GM12878 (cell line): Measurements from ENCODE around the gene KCNC1. TPM values are rescaled to one million over a fixed set of nuclear protein-coding genes. Genes with fewer than 3 reads are reported as not detected.

Experiments used
- ATAC-seq: fragments of 200-7000 bp; cut with Tn5 transposase; 3 replicates; pipeline ENCODE4 v1.9.1; 2020; ENCODE audit warnings: mild to moderate bottlenecking, moderate library complexity
- BruUV-seq: library from RNA; stranded (reverse); fragments of 400-500 nt; replicated peaks from 2 replicates; lab custom pipeline; 2021; lab: Mats Ljungman, UMichigan
- CTCF ChIA-PET: fragments of 300-600 bp; sonication (Branson Sonifier 250); formaldehyde crosslinking; extraction: SDS; loops from one replicate; lab custom pipeline; 2021; ENCODE audit warnings: inconsistent platforms; lab: Yijun Ruan, JAX
- POLR2A ChIA-PET: fragments of 350-600 bp; formaldehyde crosslinking; extraction: SDS; loops from one replicate; lab custom pipeline; 2021; ENCODE audit warnings: inconsistent platforms; lab: Charles Lee
- RAD21 ChIA-PET: fragments of 300-600 bp; sonication (Branson Sonifier 250); formaldehyde crosslinking; loops from one replicate; lab custom pipeline; 2023; ENCODE audit warnings: antibody characterized with exemption; ENCODE audit not compliant: unreplicated experiment; lab: Charles Lee
- SMC1A ChIA-PET: fragments of 300-600 bp; sonication (Branson Sonifier 250); formaldehyde crosslinking; loops from one replicate; lab custom pipeline; 2023; ENCODE audit not compliant: unreplicated experiment, uncharacterized antibody; lab: Charles Lee
- DNase-seq: peaks from one replicate; pipeline ENCODE4 v3.0.0-alpha.2; 2011; ENCODE audit warnings: low read depth, low spot score
- FAIRE-seq: peaks from 3 replicates; lab custom pipeline; 2011; peaks lifted over from hg19 to GRCh38; lab: Jason Lieb, UNC
- H2AFZ ChIP-seq: 2 replicates; pipeline ENCODE4 v1.6.0; 2011; ENCODE audit warnings: low read depth, low read length, control low read depth; ENCODE audit not compliant: control insufficient read depth
- H3K27ac ChIP-seq: 2 replicates; pipeline ENCODE4 v1.5.1; 2011; ENCODE audit warnings: control low read depth; ENCODE audit not compliant: control insufficient read depth, insufficient read depth
- H3K27me3 ChIP-seq, 2 experiments: replicated peaks in 1 of 2; 2 replicates each; pipeline versions ENCODE4 v1.6.0 to v1.6.1; 2011; ENCODE audit warnings: low read length in 1 of 2; ENCODE audit not compliant: control insufficient read depth in 2 of 2, insufficient read depth in 2 of 2
- H3K36me3 ChIP-seq, 2 experiments: 2 replicates each; pipeline ENCODE4 v1.5.1; 2011; ENCODE audit warnings: low read length in 1 of 2; ENCODE audit not compliant: control insufficient read depth in 2 of 2, insufficient read depth in 2 of 2
- H3K4me1 ChIP-seq: 2 replicates; pipeline ENCODE4 v1.6.1; 2011; ENCODE audit warnings: mild to moderate bottlenecking, low read length, moderate library complexity, mixed read lengths; ENCODE audit not compliant: control insufficient read depth, insufficient read depth
- H3K4me2 ChIP-seq: 2 replicates; pipeline ENCODE4 v1.6.0; 2011; ENCODE audit warnings: control low read depth; ENCODE audit not compliant: control insufficient read depth, insufficient read depth
- H3K4me3 ChIP-seq: fragments of 200-600 bp; sonication (generic); 2 replicates; pipeline ENCODE4 v1.5.1; 2016
- H3K79me2 ChIP-seq: 2 replicates; pipeline ENCODE4 v1.6.0; 2011; ENCODE audit warnings: low read length; ENCODE audit not compliant: control insufficient read depth, insufficient read depth
- H3K9ac ChIP-seq: 2 replicates; pipeline ENCODE4 v1.8.0; 2011; ENCODE audit warnings: low read length, control low read depth, mixed read lengths; ENCODE audit not compliant: control insufficient read depth, insufficient read depth
- H3K9me3 ChIP-seq: replicated peaks from 3 replicates; pipeline ENCODE4 v1.5.1; 2011; ENCODE audit warnings: mild to moderate bottlenecking, low read length; ENCODE audit not compliant: control insufficient read depth, insufficient read depth
- H4K20me1 ChIP-seq: 2 replicates; pipeline ENCODE4 v1.6.0; 2011; ENCODE audit not compliant: control insufficient read depth, insufficient read depth
- BCL11A ChIP-seq: IDR thresholded peaks from 2 replicates; pipeline ENCODE4 v1.6.1; 2011; ENCODE audit warnings: low read depth, low read length
- CBFB ChIP-seq: IDR thresholded peaks from 2 replicates; pipeline ENCODE4 v1.6.1; 2016; ENCODE audit warnings: antibody characterized with exemption, low read depth
- ETV6 ChIP-seq, 2 experiments: fragments of 450-650 bp in 1 of 2; IDR thresholded peaks in 1 of 2; conservative IDR thresholded peaks in 1 of 2; 2 replicates each; pipeline ENCODE4 v1.6.1; 2014; ENCODE audit warnings: antibody characterized with exemption in 1 of 2, borderline replicate concordance in 1 of 2, low read depth in 1 of 2, mild to moderate bottlenecking in 1 of 2, moderate library complexity in 1 of 2
- MYC ChIP-seq: IDR thresholded peaks from 2 replicates; pipeline ENCODE4 v1.6.1; 2011; ENCODE audit warnings: mild to moderate bottlenecking, low read length, moderate library complexity, inconsistent platforms; ENCODE audit not compliant: insufficient read depth, insufficient replicate concordance, insufficient read length, severe bottlenecking
- NFXL1 ChIP-seq: fragments of 450-650 bp; IDR thresholded peaks from 2 replicates; pipeline ENCODE4 v1.6.1; 2017; ENCODE audit warnings: antibody characterized with exemption, mild to moderate bottlenecking, borderline replicate concordance
- NR2F1 ChIP-seq: fragments of 450-650 bp; conservative IDR thresholded peaks from 2 replicates; pipeline ENCODE4 v1.6.1; 2017; ENCODE audit warnings: mild to moderate bottlenecking
- POU2F2 ChIP-seq: IDR thresholded peaks from 3 replicates; pipeline ENCODE4 v1.6.1; 2011; ENCODE audit warnings: low read depth, mild to moderate bottlenecking, low read length, borderline replicate concordance
- RFX5 ChIP-seq: IDR thresholded peaks from 2 replicates; pipeline ENCODE4 v1.6.1; 2011; ENCODE audit warnings: low read depth, low read length, improper control_type of control experiment
- SIX5 ChIP-seq: IDR thresholded peaks from 2 replicates; pipeline ENCODE4 v1.6.1; 2011; ENCODE audit warnings: mild to moderate bottlenecking, low read depth, low read length, moderate library complexity; ENCODE audit not compliant: severe bottlenecking
- ZBTB33 ChIP-seq: fragments of 450-650 bp; IDR thresholded peaks from 2 replicates; pipeline ENCODE4 v1.6.1; 2017; ENCODE audit warnings: mild to moderate bottlenecking
- WGBS: methylation state at CpG from one replicate; pipeline ENCODE4 v1.1.6; 2016; ENCODE audit warnings: low lambda C conversion rate; ENCODE audit not compliant: insufficient replicate concordance, insufficient coverage; ENCODE audit errors: missing lambda C conversion rate; 5-methylcytosine and 5-hydroxymethylcytosine counted together
- in situ Hi-C: fragments of 300-500 bp; cut with MboI; formaldehyde crosslinking; loops from 9 replicates; pipeline ENCODE4 v1.14.3; 2018; ENCODE audit warnings: mixed read lengths
- intact Hi-C: fragments of 100-400 bp; cut with micrococcal nuclease; formaldehyde crosslinking; loops from one replicate; pipeline ENCODE4 v1.14.2; 2022; ENCODE audit not compliant: unreplicated experiment
- polyA plus RNA-seq, 11 experiments: library from polyadenylated mRNA; depleted of rRNA in 4 of 11; unstranded in 6 of 11; stranded (reverse) in 5 of 11; fragments of >200 nt; fragmentation: Nextera tagmentation in 4 of 11; fragmentation: Illumina TruSeq in 1 of 11; extraction: Ambion mirVana in 4 of 11; extraction: Trizol in 1 of 11; gene quantifications; 1 replicate in 1 of 11; 2 replicates in 10 of 11; pipeline versions ENCODE4 v1.2.1 to v1.2.3, GENCODE V29; 2011 to 2016; ENCODE audit warnings: inconsistent platforms in 2 of 11, missing spikeins in 2 of 11, low read depth in 1 of 11
- total RNA-seq, 4 experiments: library from RNA; depleted of rRNA in 3 of 4; stranded (reverse); fragments of >200 nt in 3 of 4; fragmentation: Illumina TruSeq in 1 of 4; extraction: Trizol in 1 of 4; gene quantifications; 2 replicates each; pipeline versions ENCODE4 v1.2.1 to v1.2.3, GENCODE V29; 2013 to 2021

Gene KCNC1
- total and polyA plus RNA-seq, 10 of the 15 experiments (the other 5 are each of a cell fraction or from before 2014, with no cell fraction given): 0.27 to 0.34 TPM; not detected in 8

- H3K9ac ChIP-seq: no peak overlapping the region
- no peak for FAIRE-seq
- RAD21 ChIA-PET: no interaction called here
- no peak for TF ChIP-seq NR2F1
- no peak for TF ChIP-seq SIX5
- TF ChIP-seq RFX5: no peak
- TF ChIP-seq NFXL1: no peak
- TF ChIP-seq MYC: no peak
- TF ChIP-seq ZBTB33: no peak
- no peak for TF ChIP-seq POU2F2
- no peak for TF ChIP-seq BCL11A
- no peak for TF ChIP-seq CBFB
- TF ChIP-seq ETV6 (conservative IDR thresholded peaks at IDR 0.05 in 1 of 2, IDR thresholded peaks at IDR 0.05 in 1 of 2; ENCODE audit: borderline replicate concordance in 1 of 2, low read depth in 1 of 2): no peak
- TF ChIP-seq, all 136 proteins: peak for 0
- Histone ChIP-seq H3K4me2 (no peak overlapping the region), H3K4me3 (no peak overlapping the region), H2AFZ (no peak overlapping the region), H3K27me3 (peaks cover 4% of the 10 kb centered on the region in 2 experiments), H3K27ac (no peak overlapping the region), H3K79me2 (no peaks in the 10 kb centered on the region), H3K9me3 (no peaks in the 10 kb centered on the region), H3K36me3 (no peaks in the 10 kb centered on the region), H3K4me1 (no peaks in the 10 kb centered on the region), H4K20me1 (no peaks in the 10 kb centered on the region)
- SMC1A ChIA-PET: no interaction called here
- in situ Hi-C loops: no loop called here
- POLR2A ChIA-PET: no interaction called here
- ATAC-seq: no peak
- WGBS: 4% methylated on average over 6 of the region's 6 CpGs
- no peak for DNase-seq
- CTCF ChIA-PET: interaction anchor here (1.6 kb wide), 1 partner anchor 34 kb away, joined by 4 read pairs; no protein-coding TSS in a partner anchor
- no TSS peak for BruUV-seq
- intact Hi-C loops: no loop called here
Observed at GRCh38 chr11:17697175-17697949, 37.2 kb upstream of the KCNC1 start.
